Measurements from ENCODE around the gene ANTXR2.

DNA sequence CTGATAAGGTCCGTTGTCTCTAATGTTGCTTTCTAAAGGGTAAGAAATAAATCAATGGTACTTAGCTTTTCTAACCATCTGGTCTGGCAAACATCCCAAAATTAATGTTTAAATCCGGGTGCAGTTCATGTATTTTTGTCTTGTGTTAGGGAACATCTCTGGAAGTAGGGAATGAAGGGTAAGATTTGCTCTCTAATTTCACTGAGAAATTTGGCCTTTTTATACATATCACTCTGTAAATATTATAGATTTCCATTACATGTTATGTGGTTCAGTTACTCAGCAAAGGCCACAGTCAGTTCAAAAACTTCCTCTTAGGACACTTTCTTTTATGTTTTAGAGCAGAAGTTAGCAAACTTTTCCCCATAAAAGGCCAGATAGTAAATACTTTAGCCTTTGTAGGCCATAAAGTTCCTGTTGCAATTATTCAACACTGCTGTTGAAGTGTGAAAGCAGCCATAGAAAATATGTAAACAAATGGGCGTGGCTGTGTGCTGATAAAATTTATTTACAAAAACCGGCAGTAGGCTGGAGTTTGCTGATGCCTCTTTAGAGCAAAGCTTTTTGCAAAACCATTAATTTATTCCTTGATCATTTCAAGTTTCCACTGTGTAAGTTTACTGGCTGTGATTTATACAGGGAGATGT lies 218.1 kb downstream of the ANTXR2 start:
- no peak for TF ChIP-seq EZH2phosphoT487 (IDR thresholded peaks at IDR 0.05)
- TF ChIP-seq EZH2 (IDR thresholded peaks at IDR 0.05), result no peak
- TF ChIP-seq, protein P1, sequence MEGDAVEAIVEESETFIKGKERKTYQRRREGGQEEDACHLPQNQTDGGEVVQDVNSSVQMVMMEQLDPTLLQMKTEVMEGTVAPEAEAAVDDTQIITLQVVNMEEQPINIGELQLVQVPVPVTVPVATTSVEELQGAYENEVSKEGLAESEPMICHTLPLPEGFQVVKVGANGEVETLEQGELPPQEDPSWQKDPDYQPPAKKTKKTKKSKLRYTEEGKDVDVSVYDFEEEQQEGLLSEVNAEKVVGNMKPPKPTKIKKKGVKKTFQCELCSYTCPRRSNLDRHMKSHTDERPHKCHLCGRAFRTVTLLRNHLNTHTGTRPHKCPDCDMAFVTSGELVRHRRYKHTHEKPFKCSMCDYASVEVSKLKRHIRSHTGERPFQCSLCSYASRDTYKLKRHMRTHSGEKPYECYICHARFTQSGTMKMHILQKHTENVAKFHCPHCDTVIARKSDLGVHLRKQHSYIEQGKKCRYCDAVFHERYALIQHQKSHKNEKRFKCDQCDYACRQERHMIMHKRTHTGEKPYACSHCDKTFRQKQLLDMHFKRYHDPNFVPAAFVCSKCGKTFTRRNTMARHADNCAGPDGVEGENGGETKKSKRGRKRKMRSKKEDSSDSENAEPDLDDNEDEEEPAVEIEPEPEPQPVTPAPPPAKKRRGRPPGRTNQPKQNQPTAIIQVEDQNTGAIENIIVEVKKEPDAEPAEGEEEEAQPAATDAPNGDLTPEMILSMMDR (IDR thresholded peaks at IDR 0.05), result no peak

Measured in neural progenitor cell (in vitro differentiated cells).